SK-N-MC (cell line): Measurements from ENCODE around the gene IQCE.

Experiments used
- EZH2 ChIP-seq: fragments of 200-600 bp; sonication (generic); IDR thresholded peaks from one replicate; pipeline ENCODE4 v1.6.1; 2017; ENCODE audit warnings: antibody characterized with exemption
- FOXP2 ChIP-seq: optimal IDR thresholded peaks from 2 replicates; pipeline ENCODE3; 2011; ENCODE audit warnings: mild to moderate bottlenecking, moderate library complexity; ENCODE audit not compliant: insufficient read depth; ENCODE audit errors: extremely low read length, control extremely low read depth
- POLR2AphosphoS5 ChIP-seq: IDR thresholded peaks from 2 replicates; pipeline ENCODE4 v1.6.1; 2012; ENCODE audit warnings: mild to moderate bottlenecking, low read depth, low read length, borderline replicate concordance

GRCh38 chr7:2559283-2559950 lies 638 bp downstream of the IQCE start:
- no peak for TF ChIP-seq EZH2
- TF ChIP-seq POLR2AphosphoS5 = no peak
- no peak for TF ChIP-seq FOXP2
